Lower leg skin (tissue), 3 donors: ENCODE data around the gene SPATA25.

Experiments used
- CTCF ChIP-seq, 3 donors: fragments of 450-650 bp; IDR thresholded peaks; one replicate each; pipeline ENCODE4 v1.5.1; 2016; ENCODE audit warnings: antibody characterized with exemption in 3 of 3, mild to moderate bottlenecking in 3 of 3, moderate library complexity in 2 of 3
- POLR2A ChIP-seq, 2 donors: fragments of 450-650 bp; IDR thresholded peaks; one replicate each; pipeline ENCODE4 v1.6.1; 2016 to 2017; ENCODE audit warnings: antibody characterized with exemption in 2 of 2, mild to moderate bottlenecking in 1 of 2, moderate library complexity in 1 of 2

- TF ChIP-seq CTCF (IDR thresholded peaks at IDR 0.05) (no peak), POLR2A (IDR thresholded peaks at IDR 0.05) (no peak)
Observed at GRCh38 chr20:45896641-45897161, 9.3 kb upstream of the SPATA25 start.
